Loucy (cell line): Measurements from ENCODE around the gene DRC1.

Source experiments
- H2AFZ ChIP-seq: fragments of 200-600 bp; sonication (generic); 2 replicates; pipeline ENCODE4 v1.6.0; 2016; ENCODE audit warnings: antibody characterized with exemption, mild to moderate bottlenecking, low read length, moderate library complexity
- H3F3A ChIP-seq: fragments of 200-600 bp; 2 replicates; pipeline ENCODE4 v1.6.0; 2016; ENCODE audit warnings: antibody characterized with exemption, low read depth, mild to moderate bottlenecking
- H3K27me3 ChIP-seq: fragments of 200-600 bp; sonication (generic); 2 replicates; pipeline ENCODE4 v1.6.1; 2014; ENCODE audit warnings: low read length, mild to moderate bottlenecking; ENCODE audit not compliant: insufficient read depth, poor library complexity, severe bottlenecking
- H3K36me3 ChIP-seq: fragments of 200-600 bp; sonication (generic); 2 replicates; pipeline ENCODE4 v1.6.1; 2016; ENCODE audit warnings: low read length; ENCODE audit not compliant: insufficient read depth
- H3K4me1 ChIP-seq: fragments of 200-600 bp; sonication (generic); 2 replicates; pipeline ENCODE4 v1.5.1; 2014; ENCODE audit warnings: low read length, mild to moderate bottlenecking; ENCODE audit not compliant: insufficient read depth, poor library complexity, severe bottlenecking
- H3K4me2 ChIP-seq: fragments of 200-600 bp; sonication (generic); 2 replicates; pipeline ENCODE4 v1.6.0; 2014; ENCODE audit warnings: antibody characterized with exemption, low read length, low read depth, mild to moderate bottlenecking; ENCODE audit not compliant: poor library complexity, severe bottlenecking
- H3K4me3 ChIP-seq: fragments of 200-600 bp; sonication (generic); 2 replicates; pipeline ENCODE4 v1.5.1; 2014; ENCODE audit warnings: low read length, mild to moderate bottlenecking, mixed read lengths; ENCODE audit not compliant: poor library complexity, severe bottlenecking
- H3K79me2 ChIP-seq: fragments of 200-600 bp; sonication (generic); 2 replicates; pipeline ENCODE4 v1.6.1; 2014; ENCODE audit warnings: low read length; ENCODE audit not compliant: insufficient read depth
- H3K9ac ChIP-seq: fragments of 200-600 bp; sonication (generic); 2 replicates; pipeline ENCODE4 v1.6.0; 2014; ENCODE audit warnings: mild to moderate bottlenecking, low read depth, low read length, moderate library complexity; ENCODE audit not compliant: poor library complexity, severe bottlenecking
- H3K9me2 ChIP-seq: fragments of 200-600 bp; sonication (generic); replicated peaks from 2 replicates; pipeline ENCODE4 v1.6.1; 2016; ENCODE audit warnings: low read depth, low read length, mixed read lengths
- H3K9me3 ChIP-seq: fragments of 200-600 bp; sonication (generic); 2 replicates; pipeline ENCODE4 v1.6.1; 2014; ENCODE audit warnings: mild to moderate bottlenecking, antibody characterized with exemption, low read length, low read depth; ENCODE audit not compliant: insufficient read depth
- H4K20me1 ChIP-seq: fragments of 200-600 bp; sonication (generic); 2 replicates; pipeline ENCODE4 v1.6.0; 2014; ENCODE audit warnings: antibody characterized with exemption, low read length, mild to moderate bottlenecking; ENCODE audit not compliant: insufficient read depth, poor library complexity, severe bottlenecking
- EZH2phosphoT487 ChIP-seq: fragments of 200-600 bp; IDR thresholded peaks from 2 replicates; pipeline ENCODE4 v1.6.1; 2018; ENCODE audit warnings: antibody characterized with exemption, mild to moderate bottlenecking, moderate library complexity, borderline replicate concordance
- TF ChIP-seq, protein P1 (sequence below): fragments of 200-600 bp; sonication (generic); conservative IDR thresholded peaks from 2 replicates; pipeline ENCODE4 v1.5.1; 2014; ENCODE audit warnings: mild to moderate bottlenecking, antibody characterized with exemption, low read length

Gene DRC1

DNA sequence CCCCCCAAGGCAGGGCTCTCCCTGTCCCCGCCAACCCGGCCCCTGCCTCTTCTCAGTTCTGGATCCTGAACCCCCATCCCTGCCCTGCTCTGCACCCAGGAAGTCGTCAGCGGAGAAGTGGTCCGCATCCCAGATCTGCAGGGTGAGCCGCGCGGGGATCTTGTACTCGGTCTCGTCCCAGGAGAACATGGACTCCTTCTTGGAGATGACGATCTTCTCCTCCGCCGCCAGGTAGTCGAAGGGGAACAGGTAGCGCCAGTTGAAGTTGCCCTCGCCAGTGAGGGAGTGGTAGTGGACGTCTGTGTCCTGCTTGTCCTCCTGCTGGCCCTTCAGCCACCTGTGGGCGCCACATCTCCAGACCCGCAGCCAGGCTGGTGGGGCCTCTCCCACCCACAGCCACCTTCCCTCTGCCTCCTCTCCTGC is 59.9 kb downstream of the DRC1 start:
- H3K4me1 ChIP-seq: no peaks in the 10 kb centered on the region
- H3K4me3 ChIP-seq: no peak overlapping the region
- H3K9me2 ChIP-seq: no peaks in the 10 kb centered on the region
- H2AFZ ChIP-seq: no peak overlapping the region
- H3K27me3 ChIP-seq: no peaks in the 10 kb centered on the region
- H3K4me2 ChIP-seq: no peak overlapping the region
- H4K20me1 ChIP-seq: no peaks in the 10 kb centered on the region
- H3F3A ChIP-seq: no peaks in the 10 kb centered on the region
- no peaks in the 10 kb centered on the region for H3K79me2 ChIP-seq
- no peaks in the 10 kb centered on the region for H3K36me3 ChIP-seq
- H3K9ac ChIP-seq: no peak overlapping the region
- TF ChIP-seq, protein P1, sequence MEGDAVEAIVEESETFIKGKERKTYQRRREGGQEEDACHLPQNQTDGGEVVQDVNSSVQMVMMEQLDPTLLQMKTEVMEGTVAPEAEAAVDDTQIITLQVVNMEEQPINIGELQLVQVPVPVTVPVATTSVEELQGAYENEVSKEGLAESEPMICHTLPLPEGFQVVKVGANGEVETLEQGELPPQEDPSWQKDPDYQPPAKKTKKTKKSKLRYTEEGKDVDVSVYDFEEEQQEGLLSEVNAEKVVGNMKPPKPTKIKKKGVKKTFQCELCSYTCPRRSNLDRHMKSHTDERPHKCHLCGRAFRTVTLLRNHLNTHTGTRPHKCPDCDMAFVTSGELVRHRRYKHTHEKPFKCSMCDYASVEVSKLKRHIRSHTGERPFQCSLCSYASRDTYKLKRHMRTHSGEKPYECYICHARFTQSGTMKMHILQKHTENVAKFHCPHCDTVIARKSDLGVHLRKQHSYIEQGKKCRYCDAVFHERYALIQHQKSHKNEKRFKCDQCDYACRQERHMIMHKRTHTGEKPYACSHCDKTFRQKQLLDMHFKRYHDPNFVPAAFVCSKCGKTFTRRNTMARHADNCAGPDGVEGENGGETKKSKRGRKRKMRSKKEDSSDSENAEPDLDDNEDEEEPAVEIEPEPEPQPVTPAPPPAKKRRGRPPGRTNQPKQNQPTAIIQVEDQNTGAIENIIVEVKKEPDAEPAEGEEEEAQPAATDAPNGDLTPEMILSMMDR: no peak
- no peaks in the 10 kb centered on the region for H3K9me3 ChIP-seq

- Histone ChIP-seq H3K9me2 (no peaks in the 10 kb centered on the region), H3K4me3 (no peak overlapping the region), H3K9ac (no peak overlapping the region), H3K9me3 (no peaks in the 10 kb centered on the region), H3K36me3 (no peaks in the 10 kb centered on the region), H3K4me2 (no peak overlapping the region), H3K4me1 (no peaks in the 10 kb centered on the region), H3K79me2 (no peaks in the 10 kb centered on the region), H2AFZ (no peak overlapping the region), H4K20me1 (no peaks in the 10 kb centered on the region), H3K27me3 (no peaks in the 10 kb centered on the region), H3F3A (no peaks in the 10 kb centered on the region)
- TF ChIP-seq, protein P1: no peak
- TF ChIP-seq EZH2phosphoT487: no peak
Observed at GRCh38 chr2:26462100-26462499, 60.4 kb downstream of the DRC1 start.

DNA sequence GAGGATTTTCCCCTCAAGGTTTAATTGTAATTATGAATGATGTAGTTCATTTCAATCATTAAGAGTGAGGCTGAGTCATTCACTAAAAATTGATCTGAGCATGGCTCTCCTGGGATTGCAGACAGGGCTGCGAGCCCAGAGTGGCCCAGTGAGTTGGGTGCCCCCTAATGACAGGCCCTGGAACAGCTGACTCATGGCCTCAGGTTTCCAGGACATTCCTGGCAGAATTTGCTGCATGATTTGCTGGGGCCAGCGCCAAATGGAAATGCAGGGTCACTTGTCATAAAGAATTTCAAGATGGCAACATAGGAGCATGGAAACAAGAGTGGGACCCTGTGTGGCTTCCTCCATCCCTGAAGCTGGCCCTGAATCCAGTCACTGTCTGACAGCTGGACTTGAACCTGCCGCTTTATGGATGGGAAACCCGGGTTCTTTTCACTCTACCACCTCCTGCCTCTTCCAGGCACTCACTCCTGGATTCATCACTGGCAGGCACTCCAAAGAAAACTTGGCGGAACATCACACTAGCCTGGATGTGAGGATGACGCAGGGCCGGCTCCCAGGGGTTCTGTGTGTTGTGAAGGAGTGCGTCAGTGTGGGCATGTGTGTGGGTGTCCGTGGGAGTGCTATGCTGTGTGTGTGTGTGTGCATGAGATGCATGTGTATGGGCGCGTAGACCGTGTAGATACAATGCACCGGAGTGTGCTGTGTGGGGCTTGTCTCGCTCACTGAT is 61.0 kb downstream of the DRC1 start:
- TF ChIP-seq EZH2phosphoT487: no peak
- TF ChIP-seq, protein P1: peak; percentile 79
- Histone ChIP-seq H3K9me3 (no peaks in the 10 kb centered on the region), H3K9ac (no peak overlapping the region), H3K9me2 (no peaks in the 10 kb centered on the region), H3K4me3 (no peak overlapping the region), H3K4me1 (no peaks in the 10 kb centered on the region), H3F3A (no peaks in the 10 kb centered on the region), H3K27me3 (no peaks in the 10 kb centered on the region), H3K79me2 (no peaks in the 10 kb centered on the region), H3K4me2 (no peak overlapping the region), H3K36me3 (no peaks in the 10 kb centered on the region), H4K20me1 (no peaks in the 10 kb centered on the region), H2AFZ (no peak overlapping the region)
